Mucosa of descending colon (tissue), 3 donors: Measurements from ENCODE around the gene GPR15LG. TPM values are rescaled to one million over a fixed set of nuclear protein-coding genes. Genes with fewer than 3 reads are reported as not detected.

Source experiments
- ATAC-seq: fragments of 200-7000 bp; cut with Tn5 transposase; one replicate; pipeline ENCODE4 v1.9.1; 2020; ENCODE audit warnings: mild to moderate bottlenecking, moderate library complexity
- DNase-seq, 3 donors: peaks; one replicate each; pipeline ENCODE4 v3.0.0-alpha.2; 2020
- H3K36me3 ChIP-seq: fragments of 200-600 bp; one replicate; pipeline ENCODE4 v1.8.0; 2021; ENCODE audit warnings: low read depth, mild to moderate bottlenecking
- H3K4me1 ChIP-seq: fragments of 200-600 bp; one replicate; pipeline ENCODE4 v1.8.0; 2021; ENCODE audit warnings: low read depth, mild to moderate bottlenecking
- H3K4me3 ChIP-seq: fragments of 200-600 bp; one replicate; pipeline ENCODE4 v1.8.0; 2021; ENCODE audit warnings: mild to moderate bottlenecking
- H3K9me3 ChIP-seq: fragments of 200-600 bp; one replicate; pipeline ENCODE4 v1.8.0; 2021; ENCODE audit warnings: mild to moderate bottlenecking
- intact Hi-C, 2 donors: fragments of 100-400 bp; cut with DNase I in 1 of 2; cut with micrococcal nuclease in 1 of 2; formaldehyde crosslinking; loops; one replicate each; pipeline versions ENCODE4 v1.11.0 to v1.11.1; 2022; cut with DNase I, micrococcal nuclease
- total RNA-seq, 3 donors: library from RNA; stranded (reverse); fragmentation: NEBNext Ultra II Directional in 2 of 3; extraction: Animal tissue kit (Norgen Biotek cat#: 25700) in 2 of 3; gene quantifications; one replicate each; pipeline versions ENCODE4 v1.2.1 to v1.2.4, GENCODE V29; 2021 to 2023
- TF ChIP-seq, protein P1 (sequence below): fragments of 200-600 bp; IDR thresholded peaks from one replicate; pipeline ENCODE4 v1.8.0; 2022; ENCODE audit warnings: antibody characterized with exemption, mild to moderate bottlenecking
- donor health status: DM: no; HTN: no; CAD: no; lungs with moderate emphysema.
- donor health status: DM: no; HTN: no; CAD: no.
- donor health status: DM: no; HTN: yes; CAD: no.

GPR15LG gene
- total RNA-seq, 3 donors from 2014 or later = 231 to 725 (median 467) TPM

DNA sequence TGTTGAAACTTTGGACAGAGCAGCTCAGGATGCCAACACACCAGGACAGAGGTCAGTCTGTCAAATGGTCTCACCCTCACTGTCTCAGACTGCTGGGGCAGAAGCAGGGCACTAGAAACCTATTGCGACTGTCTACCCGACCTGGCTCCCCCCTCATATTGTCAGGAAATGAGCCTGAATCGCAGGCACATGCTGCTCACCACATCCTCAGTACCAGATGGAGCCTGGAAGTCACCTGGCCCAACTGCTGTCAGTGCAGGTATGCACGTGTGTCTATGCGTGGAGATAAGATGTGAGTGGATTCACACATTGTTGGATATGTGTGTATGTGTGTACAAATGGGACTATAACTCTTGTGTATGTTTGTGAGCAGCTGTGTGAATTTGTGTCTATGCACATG lies 17.5 kb downstream of the GPR15LG start:
- no peaks in the 10 kb centered on the region for H3K36me3 ChIP-seq
- TF ChIP-seq, protein P1, sequence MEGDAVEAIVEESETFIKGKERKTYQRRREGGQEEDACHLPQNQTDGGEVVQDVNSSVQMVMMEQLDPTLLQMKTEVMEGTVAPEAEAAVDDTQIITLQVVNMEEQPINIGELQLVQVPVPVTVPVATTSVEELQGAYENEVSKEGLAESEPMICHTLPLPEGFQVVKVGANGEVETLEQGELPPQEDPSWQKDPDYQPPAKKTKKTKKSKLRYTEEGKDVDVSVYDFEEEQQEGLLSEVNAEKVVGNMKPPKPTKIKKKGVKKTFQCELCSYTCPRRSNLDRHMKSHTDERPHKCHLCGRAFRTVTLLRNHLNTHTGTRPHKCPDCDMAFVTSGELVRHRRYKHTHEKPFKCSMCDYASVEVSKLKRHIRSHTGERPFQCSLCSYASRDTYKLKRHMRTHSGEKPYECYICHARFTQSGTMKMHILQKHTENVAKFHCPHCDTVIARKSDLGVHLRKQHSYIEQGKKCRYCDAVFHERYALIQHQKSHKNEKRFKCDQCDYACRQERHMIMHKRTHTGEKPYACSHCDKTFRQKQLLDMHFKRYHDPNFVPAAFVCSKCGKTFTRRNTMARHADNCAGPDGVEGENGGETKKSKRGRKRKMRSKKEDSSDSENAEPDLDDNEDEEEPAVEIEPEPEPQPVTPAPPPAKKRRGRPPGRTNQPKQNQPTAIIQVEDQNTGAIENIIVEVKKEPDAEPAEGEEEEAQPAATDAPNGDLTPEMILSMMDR = no peak
- ATAC-seq (no peak), DNase-seq (no peak)
- intact Hi-C loops = no loop called here
- H3K9me3 ChIP-seq = no peaks in the 10 kb centered on the region
- no peak overlapping the region for H3K4me3 ChIP-seq
- peaks cover 15% of the 10 kb centered on the region for H3K4me1 ChIP-seq

DNA sequence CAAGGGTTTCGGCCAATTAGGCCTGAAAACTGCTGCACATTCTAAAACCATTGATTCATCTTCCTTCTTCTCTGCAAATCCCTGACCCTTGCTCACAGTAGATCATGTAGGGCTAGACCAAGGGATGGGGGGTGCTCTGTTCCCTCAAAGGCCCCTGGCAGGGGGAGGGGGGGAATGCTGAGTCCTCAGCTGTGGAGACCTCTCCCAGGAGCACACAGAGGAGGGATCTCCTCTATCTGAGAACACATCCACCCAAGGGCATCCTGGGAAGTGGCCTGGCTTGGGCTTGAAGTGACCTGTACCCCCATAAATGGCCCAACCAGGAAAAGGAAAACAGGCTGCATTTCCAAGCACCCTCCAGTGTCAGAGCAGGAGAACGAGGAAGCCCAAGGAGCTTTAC lies 19.7 kb downstream of the GPR15LG start:
- Histone ChIP-seq H3K36me3 (no peaks in the 10 kb centered on the region), H3K9me3 (no peaks in the 10 kb centered on the region), H3K4me1 (peaks cover 34% of the 10 kb centered on the region), H3K4me3 (no peak overlapping the region)
- TF ChIP-seq, protein P1 = no peak
- no peak for DNase-seq
- no peak for ATAC-seq
- intact Hi-C loops = no loop called here

DNA sequence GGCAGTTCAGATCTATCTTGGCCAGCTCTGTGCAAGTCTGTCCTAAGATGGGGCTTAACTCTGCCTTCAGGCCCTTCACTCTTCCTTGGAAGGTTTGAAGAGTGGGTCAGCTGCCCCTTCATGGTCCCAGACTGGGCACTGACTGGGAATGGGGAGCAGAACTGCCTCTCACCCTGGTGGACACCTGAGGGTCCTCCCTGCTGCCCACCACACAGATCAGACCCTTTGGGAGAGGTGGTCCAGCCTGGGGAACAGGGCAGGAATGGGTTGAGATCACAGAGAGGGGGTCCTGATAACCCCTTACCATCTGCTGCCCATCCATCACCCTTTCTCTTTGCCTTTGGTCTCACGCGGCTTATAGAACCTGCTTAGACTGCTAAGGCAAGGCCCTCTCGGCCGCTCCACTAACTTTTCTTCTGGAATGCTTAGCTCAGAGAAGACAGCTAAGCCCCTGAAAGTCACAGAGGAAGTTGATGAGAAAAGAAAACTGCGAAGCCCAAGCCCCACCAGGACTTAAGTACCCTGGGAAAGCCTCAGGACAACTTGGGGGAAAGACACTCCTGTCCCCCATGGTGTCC lies 20.3 kb downstream of the GPR15LG start:
- ATAC-seq (no peak), DNase-seq (no peak)
- Histone ChIP-seq H3K36me3 (no peaks in the 10 kb centered on the region), H3K4me3 (no peak overlapping the region), H3K4me1 (peaks cover 35% of the 10 kb centered on the region), H3K9me3 (no peaks in the 10 kb centered on the region)
- TF ChIP-seq, protein P1 = no peak
- intact Hi-C loops = no loop called here

DNA sequence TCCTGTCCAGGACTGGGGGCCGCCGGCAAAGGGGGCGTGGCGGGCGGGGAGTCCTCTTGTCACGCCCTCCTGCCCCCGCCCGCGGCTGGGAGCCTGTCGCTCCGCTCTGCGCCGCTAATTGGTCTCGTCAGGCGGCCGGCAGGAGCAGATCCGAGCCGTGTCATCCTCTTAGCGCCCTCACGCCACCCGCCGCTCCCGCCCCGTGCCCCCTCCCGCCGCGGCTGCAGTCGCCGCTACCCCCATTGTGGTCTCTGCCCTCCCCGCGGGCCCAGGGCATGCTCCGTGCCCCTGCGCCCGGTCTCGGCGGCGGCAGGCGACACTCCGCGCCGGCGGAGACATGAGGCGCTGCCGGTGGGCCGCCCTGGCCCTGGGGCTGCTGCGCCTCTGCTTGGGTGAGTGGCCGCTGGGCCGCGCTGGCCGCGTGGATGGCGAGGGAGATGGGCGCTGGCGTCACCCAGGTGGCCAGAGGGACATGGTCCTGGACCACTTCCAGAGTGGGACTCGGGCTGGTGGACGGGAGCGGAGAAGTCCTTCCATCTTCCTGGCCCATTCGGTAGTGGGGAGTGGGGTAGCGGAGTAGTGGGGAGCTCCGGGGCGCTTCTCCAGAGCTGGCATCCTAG lies 20.9 kb downstream of the GPR15LG start, which contains the start of gene CDHR1:
CDHR1 (plus strand) TSS at position 114 of the 620 bp plus-strand sequence; CDS start at position 338, 224 bp downstream.
- peak; percentile 82 to 84 (median 83) for DNase-seq
- H3K4me3 ChIP-seq = peak within 1 kb of the TSS; percentile 32
- H3K9me3 ChIP-seq = no peaks in the 10 kb centered on the region
- peaks cover 34% of the 10 kb centered on the region for H3K4me1 ChIP-seq
- intact Hi-C loops = no loop called here
- peak; percentile 56 for ATAC-seq
- no peaks in the 10 kb centered on the region for H3K36me3 ChIP-seq
- TF ChIP-seq, protein P1 = no peak

DNA sequence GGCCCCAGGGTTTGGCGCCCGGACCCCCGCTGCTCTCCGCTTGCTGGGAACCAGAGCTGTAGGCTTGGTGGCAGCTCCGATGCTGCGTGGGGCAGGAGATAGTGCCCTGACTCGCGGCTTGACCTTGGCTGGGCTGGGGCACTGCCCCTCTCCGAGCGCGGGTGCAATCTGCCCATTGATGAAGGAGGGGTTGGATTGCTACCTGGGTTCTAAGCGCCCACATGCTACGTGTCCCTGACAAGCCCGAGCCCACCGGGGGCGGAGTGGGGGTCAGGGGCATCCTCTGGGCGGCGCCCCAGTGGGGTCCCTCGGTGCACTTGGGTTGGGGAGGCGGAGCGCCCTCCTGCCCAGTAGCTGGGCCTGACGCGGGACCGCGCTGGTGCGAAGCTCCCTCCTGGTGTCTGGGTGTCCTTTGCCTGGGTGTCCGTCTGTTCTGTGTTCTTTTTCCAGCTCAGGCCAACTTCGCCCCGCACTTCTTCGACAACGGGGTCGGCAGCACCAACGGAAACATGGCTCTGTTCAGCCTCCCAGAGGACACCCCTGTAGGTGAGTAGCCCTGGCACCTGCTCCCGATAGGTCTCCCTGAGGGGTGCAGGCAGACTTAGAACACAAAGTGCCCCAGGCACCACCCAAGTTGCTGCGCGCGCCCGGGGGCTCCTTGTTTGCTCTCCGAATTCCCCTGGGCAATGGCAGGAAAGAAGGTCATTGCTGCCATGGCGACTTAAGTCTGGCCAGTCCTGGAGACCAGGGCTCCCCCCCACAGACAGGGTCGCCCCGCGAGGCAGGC lies 21.6 kb downstream of the GPR15LG start:
- H3K4me1 ChIP-seq = peaks cover 37% of the 10 kb centered on the region
- DNase-seq (peak in 1 of 3 donors; percentile 68), ATAC-seq (peak; percentile 4)
- H3K4me3 ChIP-seq = peak overlapping the region; percentile 32
- intact Hi-C loops = no loop called here
- TF ChIP-seq, protein P1 = no peak
- H3K36me3 ChIP-seq = no peaks in the 10 kb centered on the region
- no peaks in the 10 kb centered on the region for H3K9me3 ChIP-seq
